ACC112 (cell line): Measurements from ENCODE around the gene TM9SF3.
"Not testable (repeated sequence)": the region's sequence is repeated elsewhere in the genome, so short reads cannot be mapped to it uniquely, and the experiment has no call there.

Source experiments
- H2AFZ ChIP-seq: fragments of 200-600 bp; sonication (generic); one replicate; pipeline ENCODE4 v1.6.0; 2017; ENCODE audit warnings: antibody characterized with exemption, low read length; ENCODE audit not compliant: unreplicated experiment
- H3K27ac ChIP-seq: fragments of 200-600 bp; sonication (generic); 2 replicates; pipeline ENCODE4 v1.5.1; 2014; ENCODE audit warnings: low read depth, mild to moderate bottlenecking, antibody characterized with exemption, low read length, moderate library complexity
- H3K27me3 ChIP-seq: fragments of 200-600 bp; sonication (generic); 2 replicates; pipeline ENCODE4 v1.6.1; 2014; ENCODE audit warnings: mild to moderate bottlenecking, antibody characterized with exemption, low read length, moderate library complexity, mixed read lengths; ENCODE audit not compliant: insufficient read depth
- H3K36me3 ChIP-seq: fragments of 200-600 bp; sonication (generic); 2 replicates; pipeline ENCODE4 v1.6.1; 2016; ENCODE audit warnings: mild to moderate bottlenecking, antibody characterized with exemption, low read length, moderate library complexity, mixed read lengths; ENCODE audit not compliant: insufficient read depth
- H3K4me1 ChIP-seq: fragments of 200-600 bp; sonication (generic); one replicate; pipeline ENCODE4 v1.6.1; 2016; ENCODE audit warnings: low read length, mixed read lengths; ENCODE audit not compliant: insufficient read depth, unreplicated experiment, control insufficient read depth
- H3K4me3 ChIP-seq: fragments of 200-600 bp; sonication (generic); 2 replicates; pipeline ENCODE4 v1.5.1; 2014; ENCODE audit warnings: mild to moderate bottlenecking, low read depth, low read length
- H3K79me2 ChIP-seq: fragments of 200-600 bp; sonication (generic); one replicate; pipeline ENCODE4 v1.6.0; 2016; ENCODE audit warnings: low read length; ENCODE audit not compliant: control insufficient read depth, unreplicated experiment, insufficient read depth

The TM9SF3 gene

GRCh38 chr10:96584035-96584434 is 2.8 kb downstream of the TM9SF3 start:
- Histone ChIP-seq H3K27me3 (no peaks in the 10 kb centered on the region), H3K4me3 (peak overlapping the region; percentile 97; the same call in 1 of the 2 replicates), H3K36me3 (no peaks in the 10 kb centered on the region), H3K4me1 (peaks cover 40% of the 10 kb centered on the region), H3K27ac (no peak overlapping the region), H2AFZ (no peak overlapping the region), H3K79me2 (peaks cover 79% of the 10 kb centered on the region)

GRCh38 chr10:96579133-96579532 is 7.7 kb downstream of the TM9SF3 start:
- Histone ChIP-seq H3K4me3 (no peak overlapping the region), H2AFZ (no peak overlapping the region), H3K79me2 (peaks cover 93% of the 10 kb centered on the region), H3K4me1 (peaks cover 28% of the 10 kb centered on the region), H3K27me3 (no peaks in the 10 kb centered on the region), H3K36me3 (peaks cover 5% of the 10 kb centered on the region), H3K27ac (no peak overlapping the region)

- Histone ChIP-seq H2AFZ (no peak overlapping the region), H3K27ac (no peak overlapping the region), H3K79me2 (peaks cover 92% of the 10 kb centered on the region), H3K4me3 (no peak overlapping the region), H3K27me3 (no peaks in the 10 kb centered on the region), H3K4me1 (peaks cover 27% of the 10 kb centered on the region), H3K36me3 (peaks cover 5% of the 10 kb centered on the region)
Measured at GRCh38 chr10:96578633-96579032, 8.2 kb downstream of the TM9SF3 start.

- no peak overlapping the region for H3K27ac ChIP-seq
- peaks cover 92% of the 10 kb centered on the region for H3K79me2 ChIP-seq
- H3K27me3 ChIP-seq: no peaks in the 10 kb centered on the region
- H3K36me3 ChIP-seq: peaks cover 5% of the 10 kb centered on the region
- peaks cover 22% of the 10 kb centered on the region for H3K4me1 ChIP-seq
- H3K4me3 ChIP-seq: no peak overlapping the region
- no peak overlapping the region for H2AFZ ChIP-seq
Measured at GRCh38 chr10:96578022-96578421, 8.8 kb downstream of the TM9SF3 start.

GRCh38 chr10:96577069-96577468 is 9.7 kb downstream of the TM9SF3 start:
- H3K27me3 ChIP-seq: no peaks in the 10 kb centered on the region
- H2AFZ ChIP-seq: no peak overlapping the region
- H3K4me3 ChIP-seq: no peak overlapping the region
- peaks cover 5% of the 10 kb centered on the region for H3K36me3 ChIP-seq
- H3K27ac ChIP-seq: no peak overlapping the region
- H3K79me2 ChIP-seq: peaks cover 92% of the 10 kb centered on the region
- H3K4me1 ChIP-seq: peaks cover 18% of the 10 kb centered on the region

GRCh38 chr10:96576277-96576980 is 10.4 kb downstream of the TM9SF3 start:
- peaks cover 5% of the 10 kb centered on the region for H3K36me3 ChIP-seq
- no peaks in the 10 kb centered on the region for H3K27me3 ChIP-seq
- H2AFZ ChIP-seq: no peak overlapping the region
- H3K79me2 ChIP-seq: peaks cover 92% of the 10 kb centered on the region
- H3K27ac ChIP-seq: no peak overlapping the region
- H3K4me1 ChIP-seq: peaks cover 12% of the 10 kb centered on the region
- no peak overlapping the region for H3K4me3 ChIP-seq

- H3K27ac ChIP-seq, H3K27me3 ChIP-seq, H3K4me3 ChIP-seq, H3K36me3 ChIP-seq, H3K4me1 ChIP-seq, H2AFZ ChIP-seq: not testable (repeated sequence)
- peaks cover 91% of the 10 kb centered on the region for H3K79me2 ChIP-seq
Measured at GRCh38 chr10:96574564-96574963, 12.2 kb downstream of the TM9SF3 start.

- peaks cover 6% of the 10 kb centered on the region for H3K4me1 ChIP-seq
Measured at GRCh38 chr10:96573036-96573435, 13.8 kb downstream of the TM9SF3 start.

GRCh38 chr10:96570983-96571964 is 15.5 kb downstream of the TM9SF3 start:
- no peak overlapping the region for H3K4me3 ChIP-seq
- H3K79me2 ChIP-seq: peaks cover 89% of the 10 kb centered on the region
- peaks cover 5% of the 10 kb centered on the region for H3K36me3 ChIP-seq
- H3K27me3 ChIP-seq: no peaks in the 10 kb centered on the region
- no peak overlapping the region for H2AFZ ChIP-seq
- H3K27ac ChIP-seq: no peak overlapping the region
- peaks cover 4% of the 10 kb centered on the region for H3K4me1 ChIP-seq

More at GRCh38 chr10:96573036-96573435, 13.8 kb downstream of the TM9SF3 start:
- peaks cover 93% of the 10 kb centered on the region for H3K79me2 ChIP-seq
- H3K27ac ChIP-seq: no peak overlapping the region
- peaks cover 5% of the 10 kb centered on the region for H3K36me3 ChIP-seq
- H3K27me3 ChIP-seq: no peaks in the 10 kb centered on the region
- H2AFZ ChIP-seq: no peak overlapping the region
- H3K4me3 ChIP-seq: no peak overlapping the region

GRCh38 chr10:96570511-96570910 is 16.3 kb downstream of the TM9SF3 start:
- H3K4me3 ChIP-seq: no peak overlapping the region
- H3K4me1 ChIP-seq: peaks cover 10% of the 10 kb centered on the region
- H3K27ac ChIP-seq: no peak overlapping the region
- H3K27me3 ChIP-seq: no peaks in the 10 kb centered on the region
- H2AFZ ChIP-seq: no peak overlapping the region
- peaks cover 83% of the 10 kb centered on the region for H3K79me2 ChIP-seq
- H3K36me3 ChIP-seq: peaks cover 5% of the 10 kb centered on the region
